MM.1S (cell line): ENCODE results near the gene ZCCHC24.

Source experiments
- DNase-seq: peaks from one replicate; pipeline ENCODE4 v3.0.0-alpha.2; 2015
- H2AFZ ChIP-seq: fragments of 300-600 bp; sonication (generic); 2 replicates; pipeline ENCODE4 v1.6.0; 2016; ENCODE audit warnings: antibody characterized with exemption, low read length
- H3F3A ChIP-seq: fragments of 300-600 bp; sonication (generic); 2 replicates; pipeline ENCODE4 v1.6.1; 2016; ENCODE audit warnings: mild to moderate bottlenecking, antibody characterized with exemption, low read length, moderate library complexity, mixed read lengths; ENCODE audit not compliant: insufficient read depth
- H3K27ac ChIP-seq: fragments of 300-600 bp; sonication (generic); 2 replicates; pipeline ENCODE4 v1.5.1; 2016; ENCODE audit warnings: mild to moderate bottlenecking, low read length
- H3K27me3 ChIP-seq: fragments of 300-600 bp; sonication (generic); replicated peaks from 2 replicates; pipeline ENCODE4 v1.6.0; 2016; ENCODE audit warnings: low read length; ENCODE audit not compliant: insufficient read depth
- H3K36me3 ChIP-seq: fragments of 300-600 bp; sonication (generic); replicated peaks from 2 replicates; pipeline ENCODE4 v1.6.1; 2016; ENCODE audit warnings: mild to moderate bottlenecking, low read length, mixed read lengths; ENCODE audit not compliant: insufficient read depth
- H3K4me1 ChIP-seq: fragments of 300-600 bp; sonication (generic); 2 replicates; pipeline ENCODE4 v1.6.1; 2016; ENCODE audit warnings: low read length, mixed read lengths
- H3K4me2 ChIP-seq: fragments of 300-600 bp; sonication (generic); 2 replicates; pipeline ENCODE4 v1.6.0; 2016; ENCODE audit warnings: low read depth, low read length
- H3K4me3 ChIP-seq: fragments of 300-600 bp; sonication (generic); 2 replicates; pipeline ENCODE4 v1.5.1; 2016; ENCODE audit warnings: low read length, mixed read lengths
- H3K79me2 ChIP-seq: fragments of 300-600 bp; sonication (generic); 2 replicates; pipeline ENCODE4 v1.6.1; 2016; ENCODE audit warnings: mixed run types, low read length, mixed read lengths
- H3K9ac ChIP-seq: fragments of 300-600 bp; sonication (generic); 2 replicates; pipeline ENCODE4 v1.6.1; 2016; ENCODE audit warnings: low read length, mixed read lengths
- H3K9me2 ChIP-seq: fragments of 300-600 bp; sonication (generic); replicated peaks from 2 replicates; pipeline ENCODE4 v1.6.1; 2016; ENCODE audit warnings: mild to moderate bottlenecking, low read length, mixed read lengths; ENCODE audit not compliant: insufficient read depth
- H3K9me3 ChIP-seq: fragments of 300-600 bp; sonication (generic); replicated peaks from 2 replicates; pipeline ENCODE4 v1.6.1; 2016; ENCODE audit warnings: mild to moderate bottlenecking, low read length, mixed read lengths; ENCODE audit not compliant: insufficient read depth
- H4K20me1 ChIP-seq: fragments of 300-600 bp; sonication (generic); 2 replicates; pipeline ENCODE4 v1.6.1; 2016; ENCODE audit warnings: mild to moderate bottlenecking, low read length, moderate library complexity, mixed read lengths; ENCODE audit not compliant: insufficient read depth
- CTCF ChIP-seq: fragments of 300-600 bp; sonication (generic); IDR thresholded peaks from 2 replicates; pipeline ENCODE4 v1.5.1; 2016; ENCODE audit warnings: antibody characterized with exemption, low read length, mixed read lengths
- EZH2 ChIP-seq: fragments of 300-600 bp; sonication (generic); optimal IDR thresholded peaks from 2 replicates; pipeline ENCODE3; 2017; ENCODE audit warnings: low read depth, mild to moderate bottlenecking, antibody characterized with exemption, low read length, mixed read lengths
- EZH2phosphoT487 ChIP-seq: fragments of 300-600 bp; sonication (generic); IDR thresholded peaks from 2 replicates; pipeline ENCODE4 v1.6.1; 2018; ENCODE audit warnings: antibody characterized with exemption, low read length

ZCCHC24 gene

GRCh38 chr10:79482741-79483140, 37.3 kb upstream of the ZCCHC24 start:
- Histone ChIP-seq H3K36me3 (no peaks in the 10 kb centered on the region), H3K4me3 (no peak overlapping the region), H3F3A (no peaks in the 10 kb centered on the region), H3K27me3 (no peaks in the 10 kb centered on the region), H3K4me1 (no peaks in the 10 kb centered on the region), H4K20me1 (no peaks in the 10 kb centered on the region), H3K9ac (no peak overlapping the region), H3K9me2 (no peaks in the 10 kb centered on the region), H3K27ac (no peak overlapping the region), H3K4me2 (no peak overlapping the region), H2AFZ (no peak overlapping the region), H3K9me3 (no peaks in the 10 kb centered on the region), H3K79me2 (no peaks in the 10 kb centered on the region)
- DNase-seq = no peak
- TF ChIP-seq CTCF (no peak), EZH2phosphoT487 (no peak), EZH2 (no peak)

- no peaks in the 10 kb centered on the region for H3F3A ChIP-seq
- TF ChIP-seq CTCF (no peak), EZH2phosphoT487 (no peak)
- no peaks in the 10 kb centered on the region for H3K9me3 ChIP-seq
- DNase-seq = no peak
- no peak overlapping the region for H3K4me3 ChIP-seq
- no peaks in the 10 kb centered on the region for H4K20me1 ChIP-seq
- H3K9me2 ChIP-seq = no peaks in the 10 kb centered on the region
- H3K4me2 ChIP-seq = no peak overlapping the region
- H3K9ac ChIP-seq = no peak overlapping the region
- no peak overlapping the region for H3K27ac ChIP-seq
- H3K4me1 ChIP-seq = no peaks in the 10 kb centered on the region
- H2AFZ ChIP-seq = no peak overlapping the region
- no peaks in the 10 kb centered on the region for H3K27me3 ChIP-seq
- no peaks in the 10 kb centered on the region for H3K79me2 ChIP-seq
- H3K36me3 ChIP-seq = no peaks in the 10 kb centered on the region
Observed at GRCh38 chr10:79482304-79482703, 36.9 kb upstream of the ZCCHC24 start.

- H3K9me3 ChIP-seq = no peaks in the 10 kb centered on the region
- no peaks in the 10 kb centered on the region for H3F3A ChIP-seq
- no peaks in the 10 kb centered on the region for H3K27me3 ChIP-seq
- no peaks in the 10 kb centered on the region for H3K36me3 ChIP-seq
- H3K4me2 ChIP-seq = no peak overlapping the region
- no peak overlapping the region for H3K9ac ChIP-seq
- no peaks in the 10 kb centered on the region for H3K79me2 ChIP-seq
- H2AFZ ChIP-seq = no peak overlapping the region
- H3K4me1 ChIP-seq = no peaks in the 10 kb centered on the region
- no peak overlapping the region for H3K4me3 ChIP-seq
- no peak overlapping the region for H3K27ac ChIP-seq
- TF ChIP-seq EZH2phosphoT487 (no peak), EZH2 (no peak), CTCF (no peak)
- no peaks in the 10 kb centered on the region for H3K9me2 ChIP-seq
- H4K20me1 ChIP-seq = no peaks in the 10 kb centered on the region
- no peak for DNase-seq
Observed at GRCh38 chr10:79479283-79479909, 34.0 kb upstream of the ZCCHC24 start.
